HG03039 (cell line): Measurements from ENCODE around the gene GGT1.
"Not testable (repeated sequence)": the region's sequence is repeated elsewhere in the genome, so short reads cannot be mapped to it uniquely, and the experiment has no call there.

Experiments used
- ATAC-seq: cut with Tn5 transposase; IDR thresholded peaks from one replicate; pipeline ENCODE4 v1.9.1; 2021; ENCODE audit warnings: mild to moderate bottlenecking, moderate library complexity; ENCODE audit not compliant: unreplicated experiment

The GGT1 gene

DNA sequence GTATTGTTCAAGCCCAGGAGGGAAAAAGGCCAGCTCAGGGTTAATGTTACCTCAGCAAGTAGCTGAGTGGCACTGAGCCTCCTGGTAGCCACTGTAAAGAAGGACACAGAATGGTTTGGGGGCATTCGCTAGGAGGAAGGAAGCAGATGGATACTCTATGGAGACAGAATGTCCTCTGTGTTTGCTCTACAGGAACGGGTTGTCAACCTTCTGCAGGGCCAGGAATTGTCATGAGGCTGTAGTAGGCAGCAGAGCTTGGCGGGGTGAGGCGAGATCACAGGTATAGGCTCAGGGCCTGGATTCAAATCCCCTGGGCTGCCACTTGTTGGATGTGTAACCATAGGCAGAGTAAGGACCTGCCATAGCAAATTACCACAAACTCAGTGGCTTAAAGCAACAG, 7.1 kb upstream of the GGT1 start:
- no peak for ATAC-seq

DNA sequence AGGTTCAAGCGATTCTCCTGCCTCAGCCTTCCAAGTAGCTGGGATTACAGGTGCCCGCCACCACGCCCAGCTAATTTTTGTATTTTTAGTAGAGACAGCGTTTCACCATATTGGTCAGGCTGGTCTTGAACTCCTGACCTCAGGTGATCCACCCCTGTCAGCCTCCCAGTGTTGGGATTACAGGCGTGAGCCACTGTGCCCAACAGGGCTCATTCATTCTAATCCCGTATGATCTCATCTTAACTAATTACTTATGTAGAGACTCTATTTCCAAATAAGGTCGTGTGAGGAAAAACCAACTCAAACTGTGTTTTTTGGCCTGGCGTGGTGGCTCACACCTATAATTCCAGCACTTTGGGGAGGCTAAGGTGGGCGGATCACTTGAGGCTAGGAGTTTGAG, 5.9 kb upstream of the GGT1 start:
- ATAC-seq: not testable (repeated sequence)

DNA sequence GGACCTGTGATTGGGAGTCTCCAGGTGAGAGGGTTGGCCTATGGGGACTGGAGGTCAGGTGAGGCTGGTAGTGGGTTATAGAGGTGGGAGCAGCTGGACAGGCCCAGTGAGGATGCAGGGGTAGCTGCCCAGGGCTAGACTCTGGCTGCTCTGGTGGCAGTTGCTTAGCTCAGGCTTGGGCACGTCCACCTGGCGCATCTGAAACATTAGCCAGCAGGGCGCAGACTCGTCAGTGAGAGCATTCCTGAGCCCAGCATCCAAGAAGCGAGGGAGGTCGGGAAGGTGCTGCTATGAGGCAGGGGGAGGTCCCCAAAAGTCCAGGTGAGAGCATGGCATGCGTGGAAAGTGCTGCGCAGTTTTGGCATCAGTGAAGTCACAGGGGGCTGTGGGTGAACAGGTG, 3.5 kb upstream of the GGT1 start:
- ATAC-seq: no peak

DNA sequence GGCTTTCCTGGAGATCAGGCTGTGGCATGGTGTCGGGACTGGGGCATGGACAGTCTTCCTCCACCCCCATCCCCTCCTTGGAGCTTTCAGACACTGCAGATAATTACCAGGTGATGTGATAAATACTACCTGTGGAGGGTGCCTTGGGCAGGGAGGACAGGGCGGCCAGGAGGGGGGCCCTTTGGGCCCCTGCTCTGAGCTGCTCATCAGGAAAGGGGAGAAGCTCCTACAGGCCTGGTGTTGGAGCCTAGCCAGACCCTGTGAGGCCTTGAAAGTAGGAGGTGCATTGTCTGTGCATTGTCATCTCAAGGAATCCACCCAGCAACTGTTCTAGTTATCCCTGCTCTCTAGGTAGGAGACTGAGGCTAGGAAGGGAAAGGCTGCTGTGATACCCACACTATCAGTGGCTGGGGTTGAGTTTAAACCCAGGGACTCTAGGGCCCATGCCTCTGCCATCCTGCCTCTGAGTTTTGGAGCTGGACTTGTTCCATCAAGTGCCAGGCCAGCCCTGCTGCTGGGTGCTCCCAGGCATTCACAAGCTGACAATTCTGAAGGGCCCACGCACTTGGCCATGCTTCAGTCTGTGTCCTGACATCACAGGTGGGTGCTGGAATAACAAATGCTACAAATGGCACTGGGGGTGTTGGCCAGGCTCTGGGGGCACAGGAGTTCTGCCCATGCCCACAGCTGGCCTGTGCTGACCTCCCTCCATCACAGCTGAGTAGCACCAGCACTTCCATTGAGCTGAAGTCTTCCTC, 2.9 kb upstream of the GGT1 start:
- ATAC-seq: not testable (repeated sequence)

DNA sequence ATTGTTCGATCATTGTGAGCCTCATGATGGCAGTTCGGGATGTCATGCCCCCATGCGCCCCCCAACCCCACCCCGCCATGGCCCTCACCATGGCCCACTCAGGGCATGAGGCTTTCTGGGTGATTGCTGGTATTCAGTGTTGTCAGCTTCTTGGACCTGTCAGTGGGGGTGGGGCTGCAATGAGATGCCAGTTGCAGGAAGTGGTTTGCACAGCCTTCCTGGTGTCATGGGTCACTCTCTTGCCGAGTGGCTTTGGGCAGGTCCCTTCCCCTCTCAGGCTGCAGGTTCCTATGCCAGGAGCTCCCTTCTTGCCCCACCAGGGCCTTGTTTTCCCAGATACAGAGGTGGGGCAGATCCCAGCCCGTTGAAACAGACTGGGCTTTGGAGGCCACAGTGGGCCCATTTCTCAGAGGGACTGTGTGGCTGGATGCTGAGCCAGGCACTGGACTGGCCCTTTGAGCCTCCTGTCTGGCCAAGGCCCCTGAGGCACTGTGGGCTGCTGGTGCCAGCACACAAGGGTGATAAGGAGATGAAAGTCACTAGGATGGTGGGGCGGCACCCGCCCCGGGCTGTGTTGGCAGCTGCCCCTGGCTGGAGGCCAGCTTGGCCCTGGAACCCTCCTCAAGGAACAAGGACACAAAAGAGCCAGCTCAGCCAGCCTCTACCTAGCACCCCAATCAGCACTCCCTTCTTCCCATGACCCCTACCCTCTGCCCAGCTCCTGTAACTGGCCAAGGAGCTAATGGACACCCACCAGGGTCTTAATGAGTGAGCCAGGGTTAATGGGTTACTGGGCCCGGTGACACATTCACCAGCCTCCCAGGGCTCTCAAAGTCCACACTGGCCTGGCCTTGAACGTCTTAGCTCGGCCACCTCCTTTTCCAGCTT, 1.5 kb upstream of the GGT1 start:
- ATAC-seq: no peak

DNA sequence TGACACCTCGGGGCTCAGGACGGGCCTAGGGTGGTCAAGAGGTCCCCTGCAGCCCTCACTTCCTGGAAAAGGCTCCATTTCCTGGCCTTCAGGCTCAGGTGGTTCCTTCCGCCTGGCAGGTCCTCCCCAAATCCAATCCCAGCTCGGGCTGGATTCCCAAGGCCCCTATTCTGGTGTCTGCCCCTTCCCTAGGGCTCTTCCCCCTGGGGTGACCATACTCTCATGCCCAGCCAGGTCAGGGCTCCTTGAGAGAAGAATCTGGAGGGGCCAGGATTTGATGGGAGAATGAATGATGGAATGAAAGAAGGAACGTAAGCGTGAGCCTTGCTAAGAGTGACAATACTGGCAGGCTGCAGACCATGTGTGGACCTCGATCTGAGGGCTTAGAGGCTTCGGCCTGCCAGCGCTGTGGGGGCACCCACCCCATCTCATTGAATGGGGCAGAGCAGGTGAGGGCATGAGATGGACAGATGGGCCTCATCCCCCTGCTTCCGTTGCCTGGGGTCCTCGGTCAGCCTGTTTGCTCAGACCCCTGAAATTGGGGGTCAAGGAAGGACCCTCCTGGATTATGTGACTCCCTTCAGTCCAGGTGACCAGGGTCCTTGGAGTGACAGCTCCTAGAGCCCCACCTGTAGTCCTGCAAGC, 766 bp upstream of the GGT1 start:
- ATAC-seq: not testable (repeated sequence)

DNA sequence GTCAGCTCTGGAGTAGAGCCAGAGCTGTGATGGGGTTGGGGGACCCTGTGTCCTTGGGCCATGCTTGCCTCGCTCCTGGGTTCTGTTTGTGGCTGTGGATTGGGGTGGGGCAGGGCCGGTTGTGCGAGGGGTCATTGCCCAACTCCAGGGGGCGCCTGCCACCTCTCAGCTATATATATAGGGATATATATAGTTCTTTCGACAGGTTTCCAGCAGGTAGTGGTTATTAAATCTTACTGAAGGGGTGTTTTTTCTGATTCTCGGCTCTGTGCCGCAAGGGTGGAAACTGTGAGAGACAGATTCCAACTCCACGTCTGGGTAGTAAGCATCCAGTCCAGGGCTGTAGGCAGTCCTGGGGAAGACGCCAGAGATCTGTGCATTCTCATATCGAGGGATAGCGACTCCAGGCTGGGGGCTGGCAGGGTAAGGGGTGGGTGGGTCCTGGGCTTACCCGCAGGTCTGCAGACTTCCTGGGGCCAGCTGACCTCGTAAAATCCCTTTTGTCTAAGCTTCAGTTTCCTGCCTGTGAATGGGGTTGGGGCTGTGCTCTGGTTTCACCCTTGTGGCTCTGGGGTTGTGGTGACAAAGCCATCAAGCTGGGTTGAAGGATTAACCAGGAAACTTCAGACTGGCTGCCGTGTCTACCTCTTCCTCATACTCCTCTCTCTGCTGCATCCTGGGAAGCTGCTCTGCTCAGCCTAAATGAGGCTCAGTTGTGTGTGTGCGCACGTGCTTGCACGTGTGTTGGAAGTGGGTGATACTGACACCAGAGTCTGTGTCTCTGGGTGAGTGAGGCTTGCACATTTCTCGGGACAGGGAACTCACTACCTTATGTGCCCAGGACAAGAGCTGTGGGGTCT, 1.0 kb downstream of the GGT1 start:
- ATAC-seq: not testable (repeated sequence)

DNA sequence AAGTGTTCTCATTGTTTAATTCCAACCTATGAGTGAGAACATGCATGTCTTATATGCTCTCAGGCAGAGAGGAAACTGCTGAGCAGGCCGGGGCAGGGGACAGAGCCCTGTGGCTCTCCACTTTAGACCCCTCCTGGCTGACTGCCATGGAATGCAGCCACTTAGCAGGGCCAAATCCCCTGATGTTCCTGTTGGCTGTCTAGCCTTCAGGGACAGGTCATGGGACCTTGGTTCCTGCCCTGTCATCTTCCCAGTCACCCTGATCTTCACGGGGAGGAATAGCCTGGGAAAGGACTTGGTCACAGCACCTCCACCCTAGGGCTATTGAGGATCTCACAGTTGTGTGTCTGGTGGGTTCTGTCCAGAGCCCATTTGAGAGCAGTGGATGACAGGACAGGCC, 3.3 kb downstream of the GGT1 start:
- not testable (repeated sequence) for ATAC-seq

DNA sequence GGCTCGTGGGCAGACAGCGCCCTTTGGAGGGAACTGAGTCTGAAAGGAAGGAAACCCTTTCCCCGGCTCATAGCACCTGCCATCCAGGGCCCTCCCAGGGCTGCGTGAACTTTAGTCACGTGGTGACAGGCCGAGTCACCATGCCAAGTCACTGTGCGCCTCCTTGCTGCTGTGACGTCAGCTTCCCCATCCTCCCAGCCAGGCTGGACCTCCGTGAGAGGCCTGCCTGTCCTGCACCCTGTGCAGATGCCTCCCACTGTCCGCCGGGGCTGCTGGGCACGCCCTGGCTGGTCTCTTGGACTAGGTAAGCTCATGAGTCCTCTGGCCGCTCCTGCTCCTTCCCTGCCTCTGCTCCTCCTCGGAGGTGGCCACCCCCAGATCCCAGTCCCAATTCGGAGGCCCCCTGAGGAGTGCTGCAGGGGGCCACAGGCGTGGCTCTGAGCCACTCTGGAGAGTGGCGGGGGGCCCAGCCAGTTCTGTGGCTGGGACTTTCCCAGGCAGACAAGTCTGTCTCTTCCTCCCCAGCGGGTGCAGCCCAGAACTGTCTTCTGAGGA, 4.5 kb downstream of the GGT1 start:
- ATAC-seq: not testable (repeated sequence)

DNA sequence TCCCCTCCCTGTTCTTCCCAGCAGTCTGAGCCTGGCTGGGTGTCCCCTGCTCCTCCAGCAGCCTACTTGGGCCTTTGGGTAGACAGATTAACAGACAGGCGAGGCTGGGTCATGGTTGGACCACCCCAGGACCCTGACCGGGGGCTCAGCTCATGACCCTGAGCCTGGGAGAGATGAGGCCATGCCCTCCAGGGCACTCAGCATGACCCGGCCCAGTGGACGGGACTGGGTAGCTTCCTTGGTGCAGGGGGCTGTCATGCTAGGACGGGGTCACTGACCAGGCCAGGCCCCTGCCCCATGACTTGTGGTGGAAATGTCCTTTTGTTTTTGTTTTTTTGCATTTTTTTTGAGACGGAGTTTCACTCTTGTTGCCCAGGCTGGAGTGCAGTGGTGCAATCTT, 5.3 kb downstream of the GGT1 start:
- not testable (repeated sequence) for ATAC-seq

DNA sequence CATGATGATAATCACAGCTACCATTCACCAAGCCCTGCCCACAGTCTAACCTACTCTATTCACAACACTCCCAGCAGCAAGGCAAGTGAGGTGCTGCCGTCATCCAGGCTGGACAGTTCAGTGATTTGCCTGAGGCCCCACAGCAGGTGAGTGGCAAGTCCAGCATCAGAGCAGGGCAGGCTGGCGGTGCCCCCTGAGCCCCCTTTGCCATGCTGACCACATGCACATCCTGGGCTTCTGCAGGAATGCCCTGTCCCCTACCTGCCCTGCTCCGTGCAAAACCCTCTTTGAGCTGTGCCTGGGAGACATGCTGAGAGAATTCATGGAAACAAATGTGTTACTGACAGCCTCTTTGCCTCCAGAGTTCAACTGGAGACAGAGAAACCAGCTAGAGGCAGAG, 6.9 kb downstream of the GGT1 start:
- not testable (repeated sequence) for ATAC-seq

DNA sequence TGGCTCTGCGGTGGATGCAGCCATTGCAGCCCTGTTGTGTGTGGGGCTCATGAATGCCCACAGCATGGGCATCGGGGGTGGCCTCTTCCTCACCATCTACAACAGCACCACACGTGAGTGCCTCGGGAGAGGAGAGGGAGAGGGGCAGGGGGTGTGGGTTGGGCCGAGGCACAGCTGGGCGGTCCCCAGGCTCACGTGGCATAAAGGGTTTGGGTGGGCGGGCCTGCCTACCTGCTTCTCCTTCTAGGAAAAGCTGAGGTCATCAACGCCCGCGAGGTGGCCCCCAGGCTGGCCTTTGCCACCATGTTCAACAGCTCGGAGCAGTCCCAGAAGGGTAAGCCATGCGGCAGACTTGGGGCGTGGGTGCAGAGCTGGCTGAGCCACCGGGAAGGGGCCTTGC, 11.8 kb downstream of the GGT1 start:
- ATAC-seq: not testable (repeated sequence)

DNA sequence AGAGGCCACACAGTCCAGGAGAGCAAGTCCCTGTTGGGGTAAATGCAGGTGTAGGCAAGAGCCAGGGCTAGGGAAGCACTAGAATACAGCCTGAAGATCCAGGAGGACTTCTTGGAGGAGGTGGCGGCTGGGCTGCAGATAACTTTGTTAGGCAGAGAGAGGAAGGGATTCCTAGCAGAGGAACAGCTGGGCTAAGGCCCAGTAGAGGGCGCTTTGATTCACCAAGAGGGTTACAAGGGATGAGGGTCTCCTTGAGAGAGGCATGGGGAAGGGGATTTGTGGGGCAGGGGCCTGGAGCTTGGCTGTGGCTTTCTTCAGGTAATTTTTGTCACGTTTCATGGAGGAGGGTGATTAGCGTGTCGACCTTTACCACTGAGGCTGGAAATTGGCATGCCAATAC, 18.3 kb downstream of the GGT1 start:
- ATAC-seq: not testable (repeated sequence)

DNA sequence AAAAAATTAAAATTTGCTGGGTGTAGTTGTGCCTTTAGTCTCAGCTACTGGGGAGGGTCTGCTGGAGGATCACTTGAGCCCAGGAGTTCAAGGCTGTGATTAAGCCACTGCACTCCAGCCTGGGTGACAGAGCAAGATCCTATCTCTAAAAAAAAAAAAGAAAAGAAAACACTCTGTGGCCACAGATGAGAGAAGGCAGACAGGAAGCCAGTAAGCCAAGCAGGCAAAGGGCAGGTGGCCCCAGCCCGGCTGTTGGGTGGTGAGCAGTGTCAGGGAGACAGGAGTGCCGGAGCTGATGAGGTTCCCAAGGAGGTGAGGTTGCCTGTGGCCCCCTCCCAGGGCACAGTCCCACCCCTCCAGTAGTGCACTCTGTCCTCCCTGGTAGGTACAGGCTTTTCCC, 19.6 kb downstream of the GGT1 start:
- ATAC-seq: not testable (repeated sequence)

DNA sequence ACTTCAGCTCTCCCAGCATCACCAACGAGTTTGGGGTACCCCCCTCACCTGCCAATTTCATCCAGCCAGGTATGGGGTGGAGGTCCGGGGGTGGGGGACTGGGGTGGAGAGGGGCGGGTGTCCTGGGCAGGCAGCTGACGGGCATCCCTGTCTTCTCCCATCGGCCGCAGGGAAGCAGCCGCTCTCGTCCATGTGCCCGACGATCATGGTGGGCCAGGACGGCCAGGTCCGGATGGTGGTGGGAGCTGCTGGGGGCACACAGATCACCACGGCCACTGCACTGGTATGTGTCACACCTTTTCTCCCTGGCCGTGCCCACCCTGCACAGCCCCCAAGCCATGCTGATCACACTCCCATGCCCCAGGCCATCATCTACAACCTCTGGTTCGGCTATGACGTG, 24.9 kb downstream of the GGT1 start:
- ATAC-seq: not testable (repeated sequence)

DNA sequence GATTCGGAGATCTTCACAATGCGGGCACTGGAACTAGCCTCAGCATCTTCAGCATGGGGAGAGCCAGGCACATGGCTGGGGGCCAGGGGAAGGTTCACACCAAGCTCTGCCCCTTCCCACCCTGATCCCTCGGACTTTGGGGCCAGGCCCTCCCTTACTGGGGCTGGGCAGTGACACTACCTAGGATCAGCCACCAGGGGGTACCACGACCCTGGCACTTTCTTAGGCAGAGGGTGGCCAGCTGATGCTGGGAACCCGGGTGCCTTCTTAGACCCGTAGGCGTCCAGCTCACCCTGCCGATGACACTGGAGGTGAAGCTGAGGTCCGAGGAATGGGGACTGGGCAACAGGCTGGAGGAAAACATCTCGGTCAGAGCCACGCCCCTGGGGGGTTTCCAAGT, 26.1 kb downstream of the GGT1 start:
- not testable (repeated sequence) for ATAC-seq

DNA sequence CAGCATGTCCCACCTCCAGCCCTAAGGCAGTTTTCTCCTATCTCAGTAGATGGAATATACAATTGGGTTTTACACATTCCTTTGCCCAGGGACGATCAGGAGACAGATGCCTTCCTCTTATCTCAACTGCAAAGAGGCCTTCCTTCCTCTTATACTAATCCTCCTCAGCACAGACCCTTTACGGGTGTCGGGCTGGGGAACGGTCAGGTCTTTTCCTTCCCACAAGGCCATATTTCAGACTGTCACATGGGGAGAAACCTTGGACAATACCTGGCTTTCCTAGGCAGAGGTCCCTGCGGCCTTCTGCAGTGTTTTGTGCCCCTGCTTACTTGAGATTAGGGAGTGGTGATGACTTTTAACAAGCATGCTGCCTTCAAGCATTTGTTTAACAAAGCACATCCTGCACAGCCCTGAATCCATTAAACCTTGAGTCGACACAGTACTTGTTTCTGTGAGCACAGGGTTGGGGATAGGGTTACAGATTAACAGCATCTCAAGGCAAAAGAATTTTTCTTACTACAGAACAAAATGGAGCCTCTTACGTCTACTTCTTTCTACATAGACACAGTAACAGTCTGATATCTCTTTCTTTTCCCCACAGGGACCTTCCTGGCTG, 27.9 kb downstream of the GGT1 start:
- not testable (repeated sequence) for ATAC-seq

DNA sequence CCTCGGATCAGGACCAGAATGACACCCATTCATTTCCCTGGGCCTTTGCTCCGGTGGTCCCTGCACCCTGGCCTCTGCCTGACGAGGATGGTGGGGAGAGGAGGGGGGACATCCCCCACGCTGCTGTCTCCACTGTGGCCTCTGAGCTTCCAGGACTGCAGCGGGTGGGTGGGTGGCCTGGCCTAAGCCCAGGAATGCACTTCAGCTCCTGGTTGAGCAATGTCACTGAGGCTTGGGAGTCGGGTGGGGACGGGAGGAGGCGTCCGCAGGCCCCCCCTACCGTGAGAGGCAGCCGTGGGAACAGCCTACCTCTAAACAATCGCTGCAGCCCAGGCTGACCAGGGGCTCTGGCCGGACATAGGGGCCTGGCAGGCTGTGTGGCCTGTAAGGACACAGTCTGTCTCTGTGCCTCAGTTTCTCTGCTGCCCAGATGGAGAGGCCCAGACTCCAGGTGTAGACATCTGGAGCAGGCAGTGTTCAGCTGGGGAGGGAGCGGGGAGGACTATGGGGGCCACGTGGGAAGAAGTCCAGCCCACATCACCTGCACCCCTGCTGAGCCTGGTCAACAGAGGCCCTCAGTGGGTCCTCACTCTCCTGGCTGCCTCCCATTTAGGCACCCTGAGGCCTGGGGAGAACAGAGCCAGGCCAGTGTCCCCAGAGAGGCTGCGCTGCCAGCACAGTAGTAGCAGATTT, 28.6 kb downstream of the GGT1 start:
- ATAC-seq: not testable (repeated sequence)

DNA sequence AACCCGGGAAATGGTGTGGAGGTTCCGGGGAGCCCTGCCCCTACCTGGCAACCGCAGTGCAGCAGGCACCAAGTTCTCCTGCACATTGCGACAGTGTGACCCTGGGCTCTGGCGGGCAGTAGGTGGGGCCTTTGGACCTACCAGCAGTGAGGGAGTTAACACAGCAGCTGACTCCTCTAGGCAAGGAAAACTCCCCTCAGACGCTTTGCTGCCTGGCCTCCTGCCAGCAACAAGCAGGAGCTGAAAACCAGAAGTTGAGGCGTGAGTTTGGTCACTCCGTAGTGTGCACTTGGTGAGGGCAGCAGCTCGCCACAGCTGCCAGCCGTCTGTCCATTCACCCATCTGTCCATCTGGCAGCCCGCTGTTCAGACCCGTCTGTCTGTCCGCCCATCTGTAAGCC, 29.6 kb downstream of the GGT1 start:
- ATAC-seq: not testable (repeated sequence)
